ENCODE results near the gene NOM1. TPM values are rescaled to one million over a fixed set of nuclear protein-coding genes. Genes with fewer than 3 reads are reported as not detected.

NOM1 gene
- total and polyA plus RNA-seq, 2 donors (not counting 1 experiment from before 2014, with no cell fraction given): 14.2 to 38.3 TPM

DNA sequence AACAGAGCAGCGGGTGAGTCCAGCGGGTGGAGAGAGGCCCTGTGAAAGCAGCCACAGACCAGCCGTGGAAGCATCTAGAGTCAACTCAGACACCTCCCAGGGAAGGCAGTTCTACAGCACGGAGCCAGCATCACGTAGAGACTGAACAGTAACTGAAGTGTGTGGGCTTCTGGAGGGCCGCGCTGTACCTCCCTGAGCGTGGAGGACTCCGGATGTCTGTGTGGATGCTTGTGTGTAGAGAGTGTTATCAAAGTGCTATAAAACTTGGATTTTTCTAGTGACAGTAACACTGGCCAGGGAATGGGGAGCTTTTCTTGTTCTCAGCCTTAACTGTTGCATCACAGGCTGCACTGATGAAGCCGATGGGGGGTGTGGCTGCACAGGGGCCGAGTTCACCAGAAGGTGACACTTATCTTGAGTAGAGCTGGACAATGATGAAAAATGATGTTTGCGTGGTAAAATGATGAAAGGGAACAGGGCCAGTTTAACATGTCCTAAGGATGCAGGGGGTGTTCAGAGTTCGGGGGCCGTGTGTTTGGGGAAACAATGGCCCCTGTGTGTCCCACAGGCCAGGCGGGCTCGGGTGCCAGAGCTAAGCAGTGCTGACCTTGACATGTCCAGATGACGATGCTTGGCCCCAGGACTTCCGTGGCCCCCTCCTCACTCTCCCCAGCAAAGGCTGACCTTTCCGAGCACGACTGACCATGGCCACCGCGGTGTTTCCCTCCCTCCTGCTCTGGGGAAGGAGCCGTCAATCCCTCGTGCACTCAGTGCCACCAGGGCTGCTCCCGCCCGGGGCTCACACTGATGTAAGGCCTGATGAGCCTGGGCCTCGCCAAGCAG is 39.1 kb downstream of the NOM1 start:
- ChIA-PET CTCF (no interaction called here), POLR2A (no interaction called here)
- Histone ChIP-seq H2AFZ (ENCODE audit: insufficient read depth, low read depth, low read length, poor library complexity, severe bottlenecking) (no peak overlapping the region), H3K4me2 (replicated peaks; ENCODE audit: low read depth, low read length, poor library complexity, severe bottlenecking) (no peak overlapping the region), H3K79me2 (ENCODE audit: control insufficient read depth, insufficient read depth, low read length) (no peaks in the 10 kb centered on the region), H4K20me1 (ENCODE audit: control insufficient read depth, insufficient read depth, low read length, poor library complexity, severe bottlenecking) (no peaks in the 10 kb centered on the region), H3K4me3 (ENCODE audit: control extremely low read depth in 1 of 5, extremely low read depth in 1 of 5, insufficient read depth in 1 of 5, low read depth in 2 of 5, low read length in 4 of 5) (no peak overlapping the region), H3K9me3 (ENCODE audit: control extremely low read depth in 1 of 3, control insufficient read depth in 2 of 3, insufficient read depth in 1 of 3, low read length in 2 of 3) (peaks cover 0 to 3% (median 0%) of the 10 kb centered on the region in 3 donors), H3K4me1 (ENCODE audit: control insufficient read depth in 2 of 2, insufficient read depth in 2 of 2, low read length in 2 of 2) (no peaks in the 10 kb centered on the region), H3K27me3 (replicated peaks in 1 of 4; ENCODE audit: control extremely low read depth in 1 of 4, control insufficient read depth in 3 of 4, insufficient read depth in 4 of 4, low read length in 3 of 4) (peaks cover 0 to 4% (median 0%) of the 10 kb centered on the region in 4 experiments), H3K27ac (ENCODE audit: low read length in 2 of 2) (no peak overlapping the region), H3K36me3 (replicated peaks in 1 of 2; ENCODE audit: control extremely low read depth in 1 of 2, control insufficient read depth in 1 of 2, extremely low read depth in 1 of 2, insufficient read depth in 2 of 2, low read length in 1 of 2) (no peaks in the 10 kb centered on the region), H3K9ac (ENCODE audit: low read length) (no peak overlapping the region)
- no peak overlapping the region for H3K4me3 Mint-ChIP-seq
- no peaks in the 10 kb centered on the region for H3K9me3 Mint-ChIP-seq (ENCODE audit: insufficient read depth)
- H3K27ac Mint-ChIP-seq: no peak overlapping the region
- ATAC-seq (ENCODE audit: low read depth): no peak
- 95% methylated on average over 21 of the region's 27 CpGs for WGBS (ENCODE audit: insufficient coverage)
- TF ChIP-seq, protein P1, sequence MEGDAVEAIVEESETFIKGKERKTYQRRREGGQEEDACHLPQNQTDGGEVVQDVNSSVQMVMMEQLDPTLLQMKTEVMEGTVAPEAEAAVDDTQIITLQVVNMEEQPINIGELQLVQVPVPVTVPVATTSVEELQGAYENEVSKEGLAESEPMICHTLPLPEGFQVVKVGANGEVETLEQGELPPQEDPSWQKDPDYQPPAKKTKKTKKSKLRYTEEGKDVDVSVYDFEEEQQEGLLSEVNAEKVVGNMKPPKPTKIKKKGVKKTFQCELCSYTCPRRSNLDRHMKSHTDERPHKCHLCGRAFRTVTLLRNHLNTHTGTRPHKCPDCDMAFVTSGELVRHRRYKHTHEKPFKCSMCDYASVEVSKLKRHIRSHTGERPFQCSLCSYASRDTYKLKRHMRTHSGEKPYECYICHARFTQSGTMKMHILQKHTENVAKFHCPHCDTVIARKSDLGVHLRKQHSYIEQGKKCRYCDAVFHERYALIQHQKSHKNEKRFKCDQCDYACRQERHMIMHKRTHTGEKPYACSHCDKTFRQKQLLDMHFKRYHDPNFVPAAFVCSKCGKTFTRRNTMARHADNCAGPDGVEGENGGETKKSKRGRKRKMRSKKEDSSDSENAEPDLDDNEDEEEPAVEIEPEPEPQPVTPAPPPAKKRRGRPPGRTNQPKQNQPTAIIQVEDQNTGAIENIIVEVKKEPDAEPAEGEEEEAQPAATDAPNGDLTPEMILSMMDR (IDR thresholded peaks at IDR 0.05): no peak
- no peak for TF ChIP-seq EZH2 (IDR thresholded peaks at IDR 0.05; ENCODE audit: borderline replicate concordance, insufficient read depth, low read depth, low read length, poor library complexity, severe bottlenecking)
- DNase-seq: no peak
- peaks cover 12% of the 10 kb centered on the region for H3K27me3 Mint-ChIP-seq
- intact Hi-C loops (cut with micrococcal nuclease): no loop called here
- no peaks in the 10 kb centered on the region for H3K4me1 Mint-ChIP-seq

All from B cell (primary cell).